H1 (cell line): ENCODE results near the gene OSBPL2. TPM values are rescaled to one million over a fixed set of nuclear protein-coding genes. Genes with fewer than 3 reads are reported as not detected.

ENCODE experiments used
- CTCF ChIA-PET: fragments of 300-600 bp; sonication (Branson Sonifier 250); formaldehyde crosslinking; loops from one replicate; lab custom pipeline; 2021; ENCODE audit not compliant: partially characterized antibody; lab: Charles Lee
- POLR2A ChIA-PET: fragments of 300-600 bp; sonication (Branson Sonifier 250); formaldehyde crosslinking; loops from one replicate; lab custom pipeline; 2021; ENCODE audit warnings: inconsistent platforms; ENCODE audit not compliant: partially characterized antibody; lab: Charles Lee
- DNase-seq, 2 experiments: peaks; one replicate each; pipeline versions ENCODE4 v3.0.0 to v3.0.0-alpha.2; 2010 to 2022; ENCODE audit warnings: low spot score in 2 of 2, low read depth in 1 of 2, mixed read lengths in 1 of 2
- FAIRE-seq: peaks from 2 replicates; lab custom pipeline; 2011; peaks lifted over from hg19 to GRCh38; lab: Jason Lieb, UNC
- H2AFZ ChIP-seq: 2 replicates; pipeline ENCODE4 v1.8.1; 2012; ENCODE audit warnings: low read length, inconsistent platforms
- H2AK5ac ChIP-seq: 2 replicates; pipeline ENCODE4 v1.6.1; 2013; ENCODE audit warnings: low read depth, low read length
- H2BK120ac ChIP-seq: replicated peaks from 2 replicates; pipeline ENCODE3; 2013; ENCODE audit warnings: low read depth, low read length, inconsistent platforms
- H2BK12ac ChIP-seq: 2 replicates; pipeline ENCODE4 v1.6.1; 2013; ENCODE audit warnings: low read depth, low read length
- H2BK15ac ChIP-seq: 2 replicates; pipeline ENCODE4 v1.6.1; 2013; ENCODE audit warnings: low read length
- H2BK20ac ChIP-seq: 2 replicates; pipeline ENCODE4 v1.6.1; 2013; ENCODE audit warnings: low read length
- H2BK5ac ChIP-seq: 2 replicates; pipeline ENCODE4 v1.6.1; 2013; ENCODE audit warnings: low read depth, low read length
- H3K14ac ChIP-seq: 2 replicates; pipeline ENCODE4 v1.6.1; 2013; ENCODE audit warnings: inconsistent platforms; ENCODE audit not compliant: insufficient read length
- H3K18ac ChIP-seq: 2 replicates; pipeline ENCODE4 v1.6.1; 2013; ENCODE audit warnings: low read length; ENCODE audit errors: extremely low read depth
- H3K23ac ChIP-seq: 2 replicates; pipeline ENCODE4 v1.6.1; 2013; ENCODE audit warnings: inconsistent platforms; ENCODE audit not compliant: insufficient read length
- H3K23me2 ChIP-seq: 2 replicates; pipeline ENCODE4 v1.6.1; 2013; ENCODE audit warnings: low read depth, low read length
- H3K27ac ChIP-seq: 2 replicates; pipeline ENCODE4 v1.6.1; 2011; ENCODE audit warnings: low read depth, low read length, inconsistent platforms
- H3K27me3 ChIP-seq, 4 experiments: replicated peaks in 1 of 4; 1 replicate in 1 of 4; 2 replicates in 3 of 4; pipeline versions ENCODE4 v1.6.1 to v1.8.1; 2011 to 2013; ENCODE audit warnings: low read length in 3 of 4, mild to moderate bottlenecking in 3 of 4, inconsistent platforms in 2 of 4, mixed read lengths in 2 of 4, moderate library complexity in 1 of 4; ENCODE audit not compliant: control insufficient read depth in 3 of 4, insufficient read depth in 3 of 4; ENCODE audit errors: extremely low read depth in 1 of 4
- H3K36me3 ChIP-seq, 4 experiments: 2 replicates each; pipeline versions ENCODE4 v1.6.1 to v1.8.1; 2011 to 2013; ENCODE audit warnings: mild to moderate bottlenecking in 4 of 4, low read length in 3 of 4, moderate library complexity in 2 of 4, control low read depth in 1 of 4, inconsistent platforms in 1 of 4; ENCODE audit not compliant: insufficient read depth in 4 of 4, control insufficient read depth in 2 of 4
- H3K4ac ChIP-seq: replicated peaks from 2 replicates; pipeline ENCODE3; 2013; ENCODE audit warnings: low read length, low read depth, mixed read lengths, inconsistent platforms; ENCODE audit not compliant: insufficient read length
- H3K4me1 ChIP-seq, 4 experiments: replicated peaks in 1 of 4; 1 replicate in 1 of 4; 2 replicates in 3 of 4; pipeline versions ENCODE4 v1.6.1 to v1.8.1; 2011 to 2013; ENCODE audit warnings: low read length in 3 of 4, inconsistent platforms in 2 of 4, mixed read lengths in 1 of 4; ENCODE audit not compliant: insufficient read depth in 4 of 4, control insufficient read depth in 3 of 4
- H3K4me2 ChIP-seq, 2 experiments: 2 replicates each; pipeline versions ENCODE4 v1.6.1 to v1.8.1; 2011 to 2013; ENCODE audit warnings: low read depth in 2 of 2, low read length in 2 of 2, control low read depth in 1 of 2, inconsistent platforms in 1 of 2, mild to moderate bottlenecking in 1 of 2; ENCODE audit not compliant: insufficient read depth in 1 of 2
- H3K4me3 ChIP-seq, 4 experiments: fragments of 200-600, 300-600 bp in 1 of 4; sonication (generic), shearing (Covaris generic), sonication (Bioruptor Twin) in 1 of 4; 2 replicates each; pipeline versions ENCODE4 v1.5.1 to v1.8.1; 2011 to 2016; ENCODE audit warnings: low read length in 4 of 4, low read depth in 3 of 4, control low read depth in 2 of 4, inconsistent platforms in 2 of 4, mild to moderate bottlenecking in 2 of 4, mixed read lengths in 1 of 4, moderate library complexity in 1 of 4; ENCODE audit not compliant: insufficient read depth in 2 of 4; ENCODE audit errors: extremely low read depth in 1 of 4
- H3K56ac ChIP-seq: replicated peaks from 2 replicates; pipeline ENCODE3; 2013; ENCODE audit warnings: low read depth, mild to moderate bottlenecking, mixed read lengths, low read length, inconsistent platforms; ENCODE audit not compliant: insufficient read length
- H3K79me1 ChIP-seq: 2 replicates; pipeline ENCODE4 v1.6.1; 2013; ENCODE audit warnings: low read depth, low read length, control low read depth
- H3K79me2 ChIP-seq, 2 experiments: 2 replicates each; pipeline versions ENCODE4 v1.6.1 to v1.8.1; 2012 to 2013; ENCODE audit warnings: low read length in 2 of 2, mild to moderate bottlenecking in 2 of 2, inconsistent platforms in 1 of 2; ENCODE audit not compliant: insufficient read depth in 2 of 2, control insufficient read depth in 1 of 2
- H3K9ac ChIP-seq, 4 experiments: replicated peaks in 1 of 4; 1 replicate in 1 of 4; 2 replicates in 3 of 4; pipeline versions ENCODE4 v1.6.1 to v1.8.1; 2011 to 2013; ENCODE audit warnings: low read depth in 3 of 4, low read length in 3 of 4, control low read depth in 2 of 4, mild to moderate bottlenecking in 2 of 4, moderate library complexity in 2 of 4, inconsistent platforms in 1 of 4; ENCODE audit errors: extremely low read depth in 1 of 4
- H3K9me3 ChIP-seq, 2 experiments: 2 replicates each; pipeline versions ENCODE4 v1.6.1 to v1.8.1; 2012 to 2013; ENCODE audit warnings: mild to moderate bottlenecking in 2 of 2, moderate library complexity in 2 of 2, control low read depth in 1 of 2, inconsistent platforms in 1 of 2, low read depth in 1 of 2, low read length in 1 of 2, mixed read lengths in 1 of 2; ENCODE audit not compliant: insufficient read depth in 2 of 2
- H4K20me1 ChIP-seq, 2 experiments: replicated peaks in 1 of 2; 2 replicates each; pipeline versions ENCODE3 to v1.8.1; 2011 to 2013; ENCODE audit warnings: inconsistent platforms in 2 of 2, low read length in 2 of 2, mild to moderate bottlenecking in 1 of 2; ENCODE audit not compliant: insufficient read depth in 2 of 2, control insufficient read depth in 1 of 2
- H4K5ac ChIP-seq: 2 replicates; pipeline ENCODE4 v1.6.1; 2013; ENCODE audit warnings: low read length, low read depth, mixed read lengths, inconsistent platforms; ENCODE audit not compliant: insufficient read length
- H4K8ac ChIP-seq: 2 replicates; pipeline ENCODE4 v1.8.0; 2013; ENCODE audit warnings: mild to moderate bottlenecking, moderate library complexity, low read length, inconsistent platforms; ENCODE audit not compliant: insufficient read depth; ENCODE audit errors: extremely low read depth
- H4K91ac ChIP-seq: replicated peaks from 2 replicates; pipeline ENCODE3; 2013; ENCODE audit warnings: low read length, mixed read lengths, inconsistent platforms; ENCODE audit not compliant: insufficient read length
- ATF2 ChIP-seq: IDR thresholded peaks from 2 replicates; pipeline ENCODE4 v1.6.1; 2012; ENCODE audit warnings: low read length, inconsistent platforms
- CHD2 ChIP-seq: IDR thresholded peaks from 2 replicates; pipeline ENCODE4 v1.6.1; 2012; ENCODE audit warnings: low read length, improper control_type of control experiment
- CTBP2 ChIP-seq: IDR thresholded peaks from 2 replicates; pipeline ENCODE4 v1.7.0; 2011; ENCODE audit warnings: borderline replicate concordance, mild to moderate bottlenecking, moderate library complexity, mixed read lengths, low read length; ENCODE audit not compliant: insufficient read depth, insufficient read length
- GABPA ChIP-seq: IDR thresholded peaks from 2 replicates; pipeline ENCODE4 v1.6.1; 2011; ENCODE audit warnings: mild to moderate bottlenecking, low read length, moderate library complexity, borderline replicate concordance; ENCODE audit not compliant: insufficient read depth
- HDAC6 ChIP-seq: IDR thresholded peaks from one replicate; pipeline ENCODE4 v1.7.1; 2012; ENCODE audit warnings: low read depth, mild to moderate bottlenecking, inconsistent platforms, low read length, moderate library complexity
- KDM4A ChIP-seq: IDR thresholded peaks from one replicate; pipeline ENCODE4 v1.7.1; 2012; ENCODE audit warnings: low read depth, mild to moderate bottlenecking, moderate library complexity, low read length, inconsistent platforms; ENCODE audit not compliant: severe bottlenecking
- MAFK ChIP-seq: IDR thresholded peaks from 2 replicates; pipeline ENCODE4 v1.6.1; 2012; ENCODE audit warnings: low read depth, mild to moderate bottlenecking, improper control_type of control experiment, low read length
- RAD21 ChIP-seq, 2 experiments: IDR thresholded peaks in 1 of 2; conservative IDR thresholded peaks in 1 of 2; 2 replicates each; pipeline ENCODE4 v1.6.1; 2011; ENCODE audit warnings: low read depth in 2 of 2, low read length in 2 of 2, improper control_type of control experiment in 1 of 2, inconsistent platforms in 1 of 2, mild to moderate bottlenecking in 1 of 2, moderate library complexity in 1 of 2
- RNF2 ChIP-seq: fragments of 200-900, 300-1000 bp; sonication (generic); IDR thresholded peaks from 2 replicates; pipeline ENCODE4 v1.7.1; 2016; ENCODE audit warnings: borderline replicate concordance, low read depth, mild to moderate bottlenecking, antibody characterized with exemption, low read length; ENCODE audit not compliant: poor library complexity, severe bottlenecking; ENCODE audit errors: missing control alignments
- SIX5 ChIP-seq: IDR thresholded peaks from 2 replicates; pipeline ENCODE4 v1.6.1; 2011; ENCODE audit warnings: mild to moderate bottlenecking, low read depth, low read length
- TBP ChIP-seq: IDR thresholded peaks from 2 replicates; pipeline ENCODE4 v1.6.1; 2011; ENCODE audit warnings: low read depth, low read length, improper control_type of control experiment
- WGBS, 2 experiments: shearing (Covaris generic) in 1 of 2; methylation state at CpG; one replicate each; pipeline versions ENCODE4 v1.1.6 to v1.1.7; 2013 to 2015; ENCODE audit warnings: low lambda C conversion rate in 2 of 2, mixed read lengths in 2 of 2, inconsistent platforms in 1 of 2, low coverage in 1 of 2, missing lambda C conversion rate in 1 of 2; ENCODE audit not compliant: insufficient replicate concordance in 2 of 2, insufficient coverage in 1 of 2, insufficient read length in 1 of 2; ENCODE audit errors: extremely low coverage in 1 of 2, missing lambda C conversion rate in 1 of 2; 5-methylcytosine and 5-hydroxymethylcytosine counted together
- polyA plus RNA-seq, 7 experiments: library from polyadenylated mRNA; depleted of rRNA in 3 of 7; stranded (reverse) in 5 of 7; unstranded in 2 of 7; fragments of >200 nt in 5 of 7; fragments of 200-250 nt in 2 of 7; gene quantifications; 1 replicate in 5 of 7; 2 replicates in 1 of 7; 4 replicates in 1 of 7; pipeline versions ENCODE4 v1.2.1 to v1.2.3, GENCODE V29; 2011 to 2013; ENCODE audit warnings: missing spikeins in 2 of 7, mixed read lengths in 2 of 7
- total RNA-seq: library from RNA; stranded (reverse); fragmentation: NEBNext Ultra II Directional; extraction: Animal tissue kit (Norgen Biotek cat#: 25700); gene quantifications from 2 replicates; pipeline ENCODE4 v1.2.1, GENCODE V29; 2021

Gene OSBPL2
- total and polyA plus RNA-seq, 2 of the 8 experiments (the other 6 are each of a cell fraction or from before 2014, with no cell fraction given) = 11.7 to 42.4 TPM

GRCh38 chr20:62210496-62210855 is 27.8 kb upstream of the OSBPL2 start:
- Histone ChIP-seq H3K4ac (no peak overlapping the region), H3K14ac (no peak overlapping the region), H3K4me1 (peaks cover 0 to 3% (median 0%) of the 10 kb centered on the region in 4 experiments; a peak in 1 of 7 replicates), H3K9ac (no peak overlapping the region), H3K79me1 (no peaks in the 10 kb centered on the region), H2BK120ac (no peak overlapping the region), H3K18ac (no peak overlapping the region), H4K8ac (peak overlapping the region; percentile 31; the same call in 1 of the 2 replicates), H3K79me2 (no peaks in the 10 kb centered on the region), H4K5ac (no peak overlapping the region), H4K20me1 (peaks cover 0 to 2% of the 10 kb centered on the region in 2 experiments), H2BK15ac (no peak overlapping the region), H2BK12ac (no peak overlapping the region), H3K4me3 (no peak overlapping the region), H2AK5ac (no peak overlapping the region), H2BK5ac (no peak overlapping the region), H3K27ac (no peak overlapping the region), H3K4me2 (no peak overlapping the region), H2BK20ac (no peak overlapping the region), H3K36me3 (no peaks in the 10 kb centered on the region), H3K9me3 (no peaks in the 10 kb centered on the region), H4K91ac (no peak overlapping the region), H2AFZ (no peak overlapping the region), H3K27me3 (no peaks in the 10 kb centered on the region; a peak in 2 of 7 replicates), H3K56ac (no peak overlapping the region), H3K23me2 (no peaks in the 10 kb centered on the region), H3K23ac (no peak overlapping the region)
- WGBS, 2 experiments = 92% methylated on average over 21 of the region's 21 CpGs; no CpG with 5 or more reads in 1 of the 2 experiments
- ChIA-PET CTCF (interaction anchor here (1.0 to 2.5 kb wide), 5 partner anchors 8 to 200 kb away, joined by 3 to 9 read pairs (median 5); no protein-coding TSS in a partner anchor), POLR2A (interaction anchor here (1.0 kb wide), 1 partner anchor 47 kb away, joined by 3 read pairs; no protein-coding TSS in a partner anchor)
- DNase-seq = no peak
- no peak for FAIRE-seq
- no peak for TF ChIP-seq ATF2
- TF ChIP-seq SIX5 = no peak
- TF ChIP-seq RNF2 = no peak
- no peak for TF ChIP-seq CHD2
- no peak for TF ChIP-seq HDAC6
- TF ChIP-seq KDM4A = no peak
- TF ChIP-seq RAD21 (IDR thresholded peaks at IDR 0.05 in 1 of 2, conservative IDR thresholded peaks at IDR 0.05 in 1 of 2; ENCODE audit: low read depth in 2 of 2, low read length in 2 of 2) = no peak
- no peak for TF ChIP-seq CTBP2
- no peak for TF ChIP-seq TBP
- TF ChIP-seq GABPA = no peak
- no peak for TF ChIP-seq MAFK
